Liver (tissue), 9 donors: Measurements from ENCODE around the gene RALGAPA2. TPM values are rescaled to one million over a fixed set of nuclear protein-coding genes. Genes with fewer than 3 reads are reported as not detected.

Experiments
- DNase-seq: peaks from one replicate; pipeline ENCODE4 v3.0.0-alpha.2; 2017; ENCODE audit warnings: low spot score
- H3K27ac ChIP-seq, 2 donors: one replicate each; pipeline ENCODE4 v1.7.0; 2013; ENCODE audit warnings: inconsistent platforms in 2 of 2, low read length in 2 of 2, control low read depth in 1 of 2, low read depth in 1 of 2, mild to moderate bottlenecking in 1 of 2
- H3K27me3 ChIP-seq, 4 donors: one replicate each; pipeline versions ENCODE4 v1.6.1 to v1.7.0; 2013; ENCODE audit warnings: low read length in 3 of 4, inconsistent platforms in 1 of 4, mild to moderate bottlenecking in 1 of 4, moderate library complexity in 1 of 4; ENCODE audit not compliant: control insufficient read depth in 4 of 4, insufficient read depth in 4 of 4
- H3K36me3 ChIP-seq, 4 donors: one replicate each; pipeline versions ENCODE4 v1.6.1 to v1.7.0; 2013; ENCODE audit warnings: low read length in 3 of 4, mild to moderate bottlenecking in 3 of 4, low read depth in 1 of 4, moderate library complexity in 1 of 4; ENCODE audit not compliant: control insufficient read depth in 4 of 4, insufficient read depth in 3 of 4
- H3K4me1 ChIP-seq, 4 donors: one replicate each; pipeline versions ENCODE4 v1.6.1 to v1.7.0; 2013; ENCODE audit warnings: low read length in 3 of 4, mild to moderate bottlenecking in 3 of 4, moderate library complexity in 1 of 4; ENCODE audit not compliant: control insufficient read depth in 4 of 4, insufficient read depth in 4 of 4
- H3K4me3 ChIP-seq, 3 donors: one replicate each; pipeline versions ENCODE4 v1.6.1 to v1.7.0; 2013; ENCODE audit warnings: low read length in 3 of 3, control low read depth in 1 of 3, low read depth in 1 of 3, mild to moderate bottlenecking in 1 of 3
- H3K9ac ChIP-seq, 2 donors: one replicate each; pipeline ENCODE4 v1.7.0; 2013; ENCODE audit warnings: low read length in 2 of 2, mild to moderate bottlenecking in 2 of 2, moderate library complexity in 2 of 2, control low read depth in 1 of 2, low read depth in 1 of 2
- H3K9me3 ChIP-seq, 4 donors: one replicate each; pipeline versions ENCODE4 v1.6.1 to v1.7.0; 2013; ENCODE audit warnings: low read length in 3 of 4; ENCODE audit not compliant: control insufficient read depth in 4 of 4
- EGR1 ChIP-seq, 2 donors: IDR thresholded peaks; 2 replicates each; pipeline ENCODE4 v1.6.1; 2016 to 2018; ENCODE audit warnings: antibody characterized with exemption in 2 of 2, low read depth in 2 of 2
- FOXA1 ChIP-seq: IDR thresholded peaks from 2 replicates; pipeline ENCODE4 v1.6.1; 2016; ENCODE audit warnings: antibody characterized with exemption
- FOXA2 ChIP-seq: IDR thresholded peaks from 2 replicates; pipeline ENCODE4 v1.6.1; 2016; ENCODE audit warnings: antibody characterized with exemption
- GABPA ChIP-seq, 2 donors: IDR thresholded peaks in 1 of 2; conservative IDR thresholded peaks in 1 of 2; 2 replicates each; pipeline ENCODE4 v1.6.1; 2016; ENCODE audit warnings: antibody characterized with exemption in 2 of 2, mild to moderate bottlenecking in 1 of 2, moderate library complexity in 1 of 2
- HNF4A ChIP-seq, 2 donors: conservative IDR thresholded peaks; 2 replicates each; pipeline ENCODE4 v1.6.1; 2016; ENCODE audit warnings: antibody characterized with exemption in 2 of 2, mild to moderate bottlenecking in 2 of 2
- HNF4G ChIP-seq: IDR thresholded peaks from 2 replicates; pipeline ENCODE4 v1.6.1; 2016; ENCODE audit warnings: antibody characterized with exemption
- JUND ChIP-seq, 2 donors: IDR thresholded peaks; 2 replicates each; pipeline ENCODE4 v1.6.1; 2016; ENCODE audit warnings: antibody characterized with exemption in 2 of 2
- MAX ChIP-seq: IDR thresholded peaks from 2 replicates; pipeline ENCODE4 v1.6.1; 2016; ENCODE audit warnings: antibody characterized with exemption
- NR2F2 ChIP-seq: IDR thresholded peaks from 2 replicates; pipeline ENCODE4 v1.6.1; 2016; ENCODE audit warnings: antibody characterized with exemption
- REST ChIP-seq: IDR thresholded peaks from 2 replicates; pipeline ENCODE4 v1.6.1; 2016; ENCODE audit warnings: antibody characterized with exemption, mild to moderate bottlenecking
- RXRA ChIP-seq, 2 donors: IDR thresholded peaks; 2 replicates each; pipeline ENCODE4 v1.6.1; 2017 to 2018; ENCODE audit warnings: antibody characterized with exemption in 2 of 2, mild to moderate bottlenecking in 1 of 2
- TAF1 ChIP-seq: conservative IDR thresholded peaks from 2 replicates; pipeline ENCODE4 v1.6.1; 2016; ENCODE audit warnings: antibody characterized with exemption, mild to moderate bottlenecking
- WGBS: extraction: QIAGEN DNeasy Blood & Tissue Kit; methylation state at CpG from one replicate; pipeline ENCODE4 v1.1.7; 2013; 5-methylcytosine and 5-hydroxymethylcytosine counted together
- polyA plus RNA-seq, 2 donors: library from polyadenylated mRNA; stranded (reverse) in 1 of 2; unstranded in 1 of 2; fragments of 200-250 nt in 1 of 2; fragments of >200 nt in 1 of 2; fragmentation: Nextera tagmentation in 1 of 2; extraction: Ambion mirVana in 1 of 2; gene quantifications; one replicate each; pipeline versions ENCODE4 v1.2.1 to v1.2.3, GENCODE V29; 2013 to 2015
- total RNA-seq, 2 donors: library from RNA; depleted of rRNA; stranded (reverse); fragments of >200 nt; gene quantifications; one replicate each; pipeline ENCODE4 v1.2.3, GENCODE V29; 2014
- TF ChIP-seq, protein P1 (sequence below): IDR thresholded peaks from 2 replicates; pipeline ENCODE4 v1.6.1; 2016; ENCODE audit warnings: antibody characterized with exemption
- TF ChIP-seq, protein P2 (sequence below): fragments of 150-350 bp; IDR thresholded peaks from 2 replicates; pipeline ENCODE4 v1.5.1; 2017; ENCODE audit warnings: improper control_type of control experiment, low read depth, low read length; ENCODE audit not compliant: missing input control
- TF ChIP-seq, protein P3 (sequence below): IDR thresholded peaks from 2 replicates; pipeline ENCODE4 v1.6.1; 2016; ENCODE audit warnings: antibody characterized with exemption
- donor health status: healthy.
- donor health status: healthy.
- donor health status: healthy.
- donor health status: healthy.
- donor health status: healthy.

The RALGAPA2 gene
- total and polyA plus RNA-seq, 4 donors: 14.8 to 89.9 (median 25.1) TPM

- Histone ChIP-seq H3K9me3 (no peaks in the 10 kb centered on the region), H3K9ac (no peak overlapping the region), H3K4me3 (no peak overlapping the region), H3K4me1 (peaks cover 0 to 14% (median 11%) of the 10 kb centered on the region in 4 donors), H3K27me3 (no peaks in the 10 kb centered on the region), H3K36me3 (peaks cover 10 to 58% (median 51%) of the 10 kb centered on the region in 4 donors), H3K27ac (no peak overlapping the region)
- 82% methylated on average over 8 of the region's 8 CpGs for WGBS
- DNase-seq: no peak
- TF ChIP-seq TAF1: no peak
- TF ChIP-seq HNF4G: no peak
- no peak for TF ChIP-seq RXRA (IDR thresholded peaks at IDR 0.05)
- TF ChIP-seq GABPA (IDR thresholded peaks at IDR 0.05 in 1 of 2, conservative IDR thresholded peaks at IDR 0.05 in 1 of 2): no peak
- TF ChIP-seq REST: no peak
- no peak for TF ChIP-seq FOXA1
- TF ChIP-seq FOXA2: no peak
- TF ChIP-seq, protein P1, sequence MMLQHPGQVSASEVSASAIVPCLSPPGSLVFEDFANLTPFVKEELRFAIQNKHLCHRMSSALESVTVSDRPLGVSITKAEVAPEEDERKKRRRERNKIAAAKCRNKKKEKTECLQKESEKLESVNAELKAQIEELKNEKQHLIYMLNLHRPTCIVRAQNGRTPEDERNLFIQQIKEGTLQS: no peak
- no peak for TF ChIP-seq EGR1 (IDR thresholded peaks at IDR 0.05; ENCODE audit: low read depth in 2 of 2)
- TF ChIP-seq, protein P2, sequence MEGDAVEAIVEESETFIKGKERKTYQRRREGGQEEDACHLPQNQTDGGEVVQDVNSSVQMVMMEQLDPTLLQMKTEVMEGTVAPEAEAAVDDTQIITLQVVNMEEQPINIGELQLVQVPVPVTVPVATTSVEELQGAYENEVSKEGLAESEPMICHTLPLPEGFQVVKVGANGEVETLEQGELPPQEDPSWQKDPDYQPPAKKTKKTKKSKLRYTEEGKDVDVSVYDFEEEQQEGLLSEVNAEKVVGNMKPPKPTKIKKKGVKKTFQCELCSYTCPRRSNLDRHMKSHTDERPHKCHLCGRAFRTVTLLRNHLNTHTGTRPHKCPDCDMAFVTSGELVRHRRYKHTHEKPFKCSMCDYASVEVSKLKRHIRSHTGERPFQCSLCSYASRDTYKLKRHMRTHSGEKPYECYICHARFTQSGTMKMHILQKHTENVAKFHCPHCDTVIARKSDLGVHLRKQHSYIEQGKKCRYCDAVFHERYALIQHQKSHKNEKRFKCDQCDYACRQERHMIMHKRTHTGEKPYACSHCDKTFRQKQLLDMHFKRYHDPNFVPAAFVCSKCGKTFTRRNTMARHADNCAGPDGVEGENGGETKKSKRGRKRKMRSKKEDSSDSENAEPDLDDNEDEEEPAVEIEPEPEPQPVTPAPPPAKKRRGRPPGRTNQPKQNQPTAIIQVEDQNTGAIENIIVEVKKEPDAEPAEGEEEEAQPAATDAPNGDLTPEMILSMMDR: no peak
- TF ChIP-seq NR2F2: no peak
These were observed 215.0 kb downstream of the RALGAPA2 start for GRCh38 chr20:20497242-20497978.

- H3K27ac ChIP-seq: no peak overlapping the region
- H3K4me3 ChIP-seq: no peak overlapping the region
- WGBS: 95% methylated on average over 9 of the region's 9 CpGs
- H3K9ac ChIP-seq: no peak overlapping the region
- DNase-seq: no peak
- peaks cover 0 to 16% (median 11%) of the 10 kb centered on the region in 4 donors for H3K4me1 ChIP-seq
- peaks cover 11 to 57% (median 48%) of the 10 kb centered on the region in 4 donors for H3K36me3 ChIP-seq
- no peaks in the 10 kb centered on the region for H3K9me3 ChIP-seq
- no peaks in the 10 kb centered on the region for H3K27me3 ChIP-seq
- TF ChIP-seq FOXA2: no peak
- TF ChIP-seq MAX: no peak
- no peak for TF ChIP-seq JUND (IDR thresholded peaks at IDR 0.05)
- TF ChIP-seq HNF4A (conservative IDR thresholded peaks at IDR 0.05): no peak
- no peak for TF ChIP-seq REST
- TF ChIP-seq, protein P3, sequence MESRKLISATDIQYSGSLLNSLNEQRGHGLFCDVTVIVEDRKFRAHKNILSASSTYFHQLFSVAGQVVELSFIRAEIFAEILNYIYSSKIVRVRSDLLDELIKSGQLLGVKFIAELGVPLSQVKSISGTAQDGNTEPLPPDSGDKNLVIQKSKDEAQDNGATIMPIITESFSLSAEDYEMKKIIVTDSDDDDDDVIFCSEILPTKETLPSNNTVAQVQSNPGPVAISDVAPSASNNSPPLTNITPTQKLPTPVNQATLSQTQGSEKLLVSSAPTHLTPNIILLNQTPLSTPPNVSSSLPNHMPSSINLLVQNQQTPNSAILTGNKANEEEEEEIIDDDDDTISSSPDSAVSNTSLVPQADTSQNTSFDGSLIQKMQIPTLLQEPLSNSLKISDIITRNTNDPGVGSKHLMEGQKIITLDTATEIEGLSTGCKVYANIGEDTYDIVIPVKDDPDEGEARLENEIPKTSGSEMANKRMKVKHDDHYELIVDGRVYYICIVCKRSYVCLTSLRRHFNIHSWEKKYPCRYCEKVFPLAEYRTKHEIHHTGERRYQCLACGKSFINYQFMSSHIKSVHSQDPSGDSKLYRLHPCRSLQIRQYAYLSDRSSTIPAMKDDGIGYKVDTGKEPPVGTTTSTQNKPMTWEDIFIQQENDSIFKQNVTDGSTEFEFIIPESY: no peak
- TF ChIP-seq, protein P1: no peak
These were observed 216.5 kb downstream of the RALGAPA2 start for GRCh38 chr20:20495729-20496503.
